Kasumi-1 (cell line): Measurements from ENCODE around the gene PADI4.
"Not testable (repeated sequence)": the region's sequence is repeated elsewhere in the genome, so short reads cannot be mapped to it uniquely, and the experiment has no call there.

Source experiments
- DNase-seq, 2 experiments: peaks; one replicate each; lab custom pipeline; 2025; lab: John Stamatoyannopoulos, UW

The PADI4 gene

DNA sequence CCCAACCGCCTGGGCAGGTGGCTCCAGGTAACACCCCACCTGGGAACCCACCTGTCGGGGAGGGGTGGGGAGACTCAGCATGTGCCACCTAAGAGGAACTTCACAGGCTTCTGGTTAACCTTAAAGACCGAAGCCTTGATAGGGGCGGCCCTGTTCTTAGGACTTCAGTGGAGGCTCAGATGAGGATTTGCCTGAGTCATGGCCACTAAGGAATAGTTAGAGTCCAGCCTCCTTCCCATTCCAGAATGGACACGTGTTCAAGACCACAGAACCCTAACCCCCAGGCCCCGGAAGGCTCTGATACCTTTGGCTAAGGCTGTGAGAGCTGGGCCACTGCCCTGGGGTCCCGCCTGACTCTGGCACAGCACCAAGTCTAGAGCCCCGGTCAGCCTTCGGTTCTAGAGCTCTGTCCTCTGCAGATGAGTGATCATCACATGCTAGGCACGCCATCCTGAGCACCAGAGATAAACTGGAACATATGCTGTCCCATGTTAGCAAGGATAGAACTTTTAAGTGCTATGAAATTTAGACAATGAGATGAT, 84.3 kb downstream of the PADI4 start:
- DNase-seq, result no peak

DNA sequence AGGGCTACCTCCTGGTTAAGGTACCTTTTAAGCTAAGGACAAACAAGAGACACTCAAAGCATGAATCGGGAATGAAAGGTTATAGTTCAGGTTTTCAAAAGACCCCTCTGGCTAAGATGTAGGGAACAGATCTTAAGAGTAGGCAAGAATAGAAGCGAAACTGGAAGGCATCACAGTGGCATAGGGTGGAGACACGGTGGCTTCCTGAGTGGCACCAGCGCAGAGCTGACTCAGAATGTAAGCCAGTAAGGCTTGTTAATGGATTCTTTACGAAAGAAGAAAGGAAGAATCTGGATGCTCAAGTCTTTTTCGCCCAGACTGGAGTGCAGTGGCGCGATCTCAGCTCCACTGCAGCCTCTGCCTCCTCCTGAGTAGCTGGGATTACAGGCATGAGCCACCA, 85.2 kb downstream of the PADI4 start:
- no peak for DNase-seq

DNA sequence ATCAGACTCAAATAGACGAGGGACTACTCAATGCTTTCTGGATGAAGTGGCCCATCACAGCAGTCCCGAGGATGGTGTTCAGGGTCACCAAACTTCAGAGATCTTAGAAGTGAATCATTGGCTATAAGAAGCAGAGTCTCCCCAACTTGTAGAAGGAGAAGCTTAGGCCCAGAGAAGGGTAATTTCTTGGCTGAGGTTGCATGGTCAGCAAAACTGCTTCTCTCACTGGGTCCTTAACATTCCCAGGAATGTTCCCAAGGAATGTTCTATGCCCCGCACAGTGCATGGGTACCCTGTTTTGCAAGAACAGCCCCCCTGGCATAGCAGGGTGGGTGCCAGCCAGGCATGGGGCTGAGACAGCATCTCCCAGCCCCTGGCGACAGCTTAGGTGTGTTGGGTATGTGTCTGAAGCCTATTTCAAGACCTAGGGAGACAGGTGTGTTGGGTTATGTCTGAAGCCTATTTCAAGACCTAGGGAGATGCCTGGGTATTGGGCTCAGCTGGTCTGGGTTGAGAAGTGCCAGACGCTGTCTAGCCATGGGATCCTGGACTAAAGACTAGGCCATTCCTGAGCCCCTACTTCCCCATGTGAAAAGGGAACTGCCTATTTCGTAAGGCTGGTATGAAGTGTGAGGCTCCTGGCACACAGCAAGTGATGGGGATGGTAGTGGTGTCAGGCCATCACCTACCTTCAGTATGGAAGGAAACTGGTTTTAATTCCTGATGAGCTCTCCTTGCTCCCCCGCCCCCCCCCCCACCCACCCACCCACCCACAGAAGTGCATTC, 90.1 kb downstream of the PADI4 start:
- no peak for DNase-seq

DNA sequence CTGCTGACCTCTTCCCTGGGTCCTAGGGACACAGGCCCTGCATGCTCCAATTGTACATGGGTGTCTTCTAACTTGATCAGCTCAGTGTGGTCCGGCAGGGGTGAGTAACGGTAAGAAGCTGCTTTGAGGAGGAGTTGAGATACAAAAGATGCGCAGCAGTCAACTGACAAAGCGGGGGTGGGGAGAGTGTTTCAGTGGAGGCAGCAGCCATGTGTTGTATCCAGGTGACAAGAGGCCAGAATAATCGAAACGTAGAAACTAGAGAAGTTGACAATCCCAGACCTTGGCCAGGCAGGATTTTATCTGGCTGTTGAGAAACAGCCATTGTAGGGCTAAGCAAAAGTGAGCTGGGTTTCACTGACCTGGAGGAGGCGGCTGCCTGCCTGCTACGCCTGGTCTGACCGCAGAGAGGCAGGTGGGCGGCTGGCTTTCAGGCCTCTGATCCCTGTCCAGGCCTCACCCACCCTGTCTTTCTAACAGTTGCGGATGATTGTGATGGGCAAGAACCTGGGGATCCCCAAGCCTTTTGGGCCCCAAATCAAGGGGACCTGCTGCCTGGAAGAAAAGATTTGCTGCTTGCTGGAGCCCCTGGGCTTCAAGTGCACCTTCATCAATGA, 92.8 kb downstream of the PADI4 start:
- DNase-seq, result no peak

DNA sequence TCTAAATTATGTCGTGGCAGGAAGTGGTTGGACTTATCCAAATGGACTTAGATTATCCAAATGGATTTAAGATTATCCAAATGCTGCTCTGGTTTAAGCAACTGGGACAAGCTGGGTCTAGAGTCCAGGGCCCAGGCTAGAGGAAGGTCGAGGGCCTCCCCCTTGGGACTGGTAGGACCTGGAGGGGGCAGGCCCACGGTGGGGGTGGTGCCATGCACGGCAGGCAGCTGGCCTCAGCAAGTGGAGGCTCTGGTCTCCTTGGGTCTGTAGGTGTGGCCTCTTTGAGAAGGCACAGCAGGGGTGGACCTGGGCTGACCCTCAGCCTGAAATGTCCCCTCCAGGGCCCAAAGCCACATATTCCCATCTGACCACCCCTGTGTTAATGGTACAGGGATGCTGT, 93.8 kb downstream of the PADI4 start:
- no peak for DNase-seq

DNA sequence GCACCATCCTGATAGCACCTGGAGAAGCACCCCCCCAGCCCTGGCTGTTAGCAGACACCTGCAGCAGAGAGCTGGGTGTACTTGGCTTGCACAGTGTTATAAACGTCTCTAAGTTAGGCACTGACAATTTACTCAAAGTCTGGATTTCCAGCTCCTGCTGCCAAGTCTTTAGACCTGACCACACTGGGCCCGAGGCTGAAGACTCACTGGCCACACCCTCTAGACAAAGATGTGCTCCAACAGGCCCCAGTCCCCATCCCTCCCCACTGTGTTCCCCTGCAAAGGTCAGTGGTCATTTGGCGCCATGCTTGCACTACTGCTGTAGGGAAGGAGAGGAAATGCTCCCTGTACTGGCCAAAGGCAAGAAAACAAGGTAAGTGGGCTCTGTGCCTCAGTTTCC, 95.1 kb downstream of the PADI4 start:
- no peak for DNase-seq

DNA sequence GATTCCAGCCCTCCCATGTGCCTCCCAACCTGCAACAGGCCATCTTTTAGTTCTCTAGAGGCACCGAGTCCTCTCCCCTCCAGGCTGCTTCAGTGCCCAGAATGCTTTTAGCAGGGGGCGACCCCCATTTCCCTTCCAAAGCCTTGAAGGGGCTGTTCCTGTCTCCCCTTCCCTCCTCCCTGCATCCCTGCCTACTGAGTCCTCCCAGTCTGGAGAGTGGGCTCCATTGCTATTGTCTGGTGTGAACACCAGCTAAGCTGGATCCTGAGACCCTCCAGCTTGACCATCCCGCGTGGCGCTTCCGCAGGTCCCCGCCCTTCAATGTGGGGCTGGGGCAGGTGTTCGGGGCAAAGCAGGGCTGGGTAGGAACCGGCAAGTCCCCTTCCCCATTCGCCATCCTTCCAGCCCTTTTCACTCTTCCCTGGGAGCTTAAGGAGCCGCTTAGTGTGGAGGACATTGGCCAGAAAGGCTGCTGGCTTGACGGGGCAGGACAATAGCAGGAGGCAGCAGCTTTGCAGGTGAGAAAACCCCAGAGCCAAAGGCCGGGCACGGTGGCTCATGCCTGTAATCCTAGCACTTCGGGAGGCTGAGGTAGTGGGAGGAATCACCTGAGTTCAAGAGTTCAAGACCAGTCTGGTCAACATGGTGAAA, 96.2 kb downstream of the PADI4 start:
- DNase-seq, result no peak

DNA sequence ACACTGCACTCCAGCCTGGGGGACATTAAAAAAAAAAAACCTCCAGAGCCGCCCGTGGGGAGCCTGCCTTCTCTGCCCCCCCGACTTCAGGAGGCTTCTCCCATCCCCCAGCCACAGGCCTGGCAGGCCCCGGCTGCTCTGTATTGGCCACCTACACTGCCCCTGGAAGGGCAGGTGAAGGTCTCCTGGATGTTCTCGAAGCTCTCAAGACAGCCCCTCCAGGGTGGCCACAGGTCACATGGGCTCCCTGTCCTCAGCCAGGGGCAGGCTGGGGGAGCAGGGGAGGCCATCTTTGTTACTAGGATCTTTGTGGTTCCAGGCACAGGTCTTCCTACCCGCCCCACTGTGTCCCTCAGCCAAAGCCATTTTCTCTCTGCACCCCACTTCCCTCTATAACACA, 96.8 kb downstream of the PADI4 start:
- DNase-seq, result no peak

DNA sequence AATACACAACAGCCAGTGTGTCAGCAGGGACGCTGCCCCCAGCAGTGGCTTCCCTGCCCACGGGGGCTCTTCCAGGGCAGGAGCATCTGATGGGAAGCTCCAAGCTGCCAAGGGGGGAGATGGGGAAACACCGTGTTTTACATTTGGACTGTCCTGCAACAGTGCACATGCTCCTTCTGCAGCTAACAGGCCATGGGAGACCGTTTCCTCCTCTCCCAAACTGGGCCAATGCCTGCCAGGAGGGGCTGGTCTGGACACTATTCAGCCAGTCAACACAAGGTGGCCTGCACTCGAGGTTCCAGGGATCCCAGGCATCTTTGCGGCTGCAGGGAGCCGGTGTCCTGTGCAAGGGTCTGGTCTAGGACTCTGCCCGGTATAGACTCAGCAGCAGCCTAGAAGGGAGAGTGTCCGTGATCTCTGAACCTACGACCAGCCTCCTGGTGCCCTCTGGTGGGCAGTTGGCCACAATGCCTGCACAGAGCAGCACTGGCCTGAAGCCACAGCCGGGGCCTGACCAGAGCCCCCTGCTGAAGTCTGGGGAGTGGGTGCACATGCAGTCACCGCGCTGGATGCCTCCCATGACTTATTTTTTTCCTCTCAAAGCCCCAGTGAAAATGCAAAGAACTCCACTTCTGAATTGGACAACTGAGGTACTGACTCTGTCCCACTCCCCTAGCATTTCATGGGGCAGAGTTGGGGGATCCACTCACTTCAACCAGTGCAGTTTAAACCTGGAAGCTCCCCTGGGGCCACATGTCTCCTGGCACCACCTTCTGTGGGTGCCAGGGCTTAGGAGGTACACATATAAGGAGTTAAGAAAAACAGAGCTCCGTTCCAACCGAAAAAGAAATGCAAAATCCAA, 98.1 kb downstream of the PADI4 start:
- DNase-seq, result peak; percentile 32 to 62

DNA sequence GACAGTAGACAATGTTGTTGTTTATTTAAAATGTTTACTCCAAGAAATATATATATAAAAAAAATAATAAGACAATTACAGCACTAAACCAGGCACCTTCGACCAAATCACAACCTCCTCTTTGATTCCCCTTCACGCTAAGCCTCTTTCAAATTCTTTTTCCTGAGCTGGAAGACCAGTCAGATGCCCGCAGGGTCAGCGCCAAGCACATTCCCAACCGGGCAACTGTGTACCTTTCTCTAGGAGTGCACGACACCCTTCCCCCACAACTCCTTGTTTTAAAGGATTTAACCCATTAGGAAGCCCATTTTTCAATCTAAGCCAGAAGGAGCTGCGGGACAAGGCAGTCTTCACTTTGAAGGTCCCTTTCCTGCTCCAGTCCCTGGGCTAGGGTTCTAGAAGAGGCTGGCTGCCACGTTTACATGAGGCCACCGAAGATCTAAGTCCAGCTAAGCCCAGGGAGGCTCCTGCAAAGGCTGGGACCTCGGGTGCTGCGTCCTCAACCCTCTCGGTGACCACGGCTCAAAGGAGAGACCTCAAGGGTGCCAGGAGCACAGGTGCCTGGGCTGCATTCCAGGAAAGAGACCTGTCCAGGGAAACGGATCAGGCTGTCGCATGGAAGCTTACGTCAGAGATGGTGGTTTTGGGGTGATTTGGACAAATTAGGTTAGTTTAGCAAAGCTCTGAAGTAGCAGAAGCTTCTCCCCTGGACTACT, 98.9 kb downstream of the PADI4 start:
- DNase-seq, result not testable (repeated sequence)

DNA sequence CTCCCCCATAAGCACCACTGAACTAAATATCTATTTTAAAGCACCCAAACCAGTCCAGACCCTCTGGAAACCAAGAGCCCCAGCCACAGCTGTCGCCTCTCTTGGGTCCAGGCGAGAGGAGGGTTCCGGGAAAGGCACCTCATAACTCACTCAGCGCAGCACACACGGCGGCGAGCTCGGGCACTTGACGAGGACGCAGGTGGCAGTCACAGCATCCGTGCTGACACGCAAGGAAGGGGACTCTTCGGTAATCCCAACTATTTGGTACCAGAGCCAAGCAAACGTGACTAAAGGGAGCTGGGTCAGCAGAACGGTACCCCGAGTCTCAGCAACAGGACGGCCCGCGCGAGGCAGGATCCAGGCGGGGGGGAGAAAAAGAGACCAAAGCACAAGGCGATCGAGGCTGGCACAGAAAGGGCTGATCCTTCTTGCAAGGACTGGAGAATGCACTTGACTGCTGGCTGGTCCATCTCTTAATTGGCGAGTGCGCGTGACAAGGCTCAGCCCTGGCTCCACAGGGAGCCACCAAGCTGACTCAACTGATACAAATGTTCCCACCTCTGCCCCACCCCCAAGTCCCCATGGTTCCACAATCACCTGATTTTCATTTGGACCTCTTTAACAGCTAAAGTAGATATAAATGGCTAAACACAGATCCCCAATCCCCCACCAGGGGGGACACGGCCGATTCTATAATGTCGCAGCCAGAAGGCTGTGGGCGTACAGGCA, 100.0 kb downstream of the PADI4 start:
- DNase-seq, result not testable (repeated sequence)

DNA sequence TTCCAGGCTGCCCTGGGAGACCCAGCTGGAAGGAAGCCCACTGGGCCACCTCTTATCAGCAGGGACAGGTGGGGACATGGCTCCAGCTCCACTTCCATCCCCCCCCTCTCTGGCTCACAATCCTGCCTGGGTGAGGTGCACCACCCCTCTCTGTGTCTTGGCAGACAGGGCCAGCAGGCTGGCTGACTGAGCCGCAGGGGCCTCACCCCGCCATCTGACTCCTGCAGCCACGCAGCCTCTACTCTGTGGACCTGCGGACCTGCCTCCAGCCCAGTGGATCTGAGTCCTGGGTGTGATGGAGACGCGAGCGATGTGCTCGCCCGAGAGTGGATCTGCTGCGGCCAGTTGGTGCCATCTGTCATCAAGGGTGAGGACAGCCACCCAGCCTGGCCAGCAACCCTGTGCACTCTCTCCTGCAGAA, 101.4 kb downstream of the PADI4 start:
- no peak for DNase-seq

DNA sequence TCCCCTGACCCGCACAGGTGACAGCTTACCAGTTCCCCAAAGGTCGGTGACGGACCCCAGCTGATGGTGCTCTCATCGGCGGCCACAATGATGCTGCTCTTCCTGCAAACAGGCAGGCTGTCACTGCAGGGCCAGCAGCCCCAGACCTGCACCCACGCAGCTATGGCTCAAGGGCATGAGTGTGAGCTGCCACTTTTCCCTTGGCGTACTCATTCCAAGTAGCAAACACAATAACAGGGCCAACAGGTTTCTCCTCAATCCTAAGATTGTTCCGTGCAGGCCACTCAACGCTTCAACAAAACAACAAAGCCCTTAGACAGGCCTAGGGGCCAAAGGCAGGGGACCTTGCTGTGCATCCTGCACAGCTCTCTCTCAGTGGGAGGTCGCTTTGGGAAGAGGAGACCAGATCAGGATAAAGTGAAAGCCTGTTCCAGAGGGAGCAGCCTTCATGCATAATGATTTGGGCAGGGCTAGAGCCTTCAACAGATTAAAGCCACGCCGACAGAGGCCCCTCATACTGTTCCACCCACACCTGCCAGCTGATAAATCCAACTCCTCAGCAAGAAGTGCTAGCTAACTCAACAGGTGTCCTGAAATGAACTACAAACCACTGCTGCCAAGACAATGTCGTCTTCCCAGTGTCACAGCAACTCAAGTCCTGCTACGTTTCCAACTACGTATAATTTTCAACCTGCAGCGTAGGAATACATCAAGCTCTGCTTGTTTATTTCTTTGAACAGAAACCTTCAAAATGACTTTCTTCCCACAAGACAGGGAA, 104.3 kb downstream of the PADI4 start:
- no peak for DNase-seq
